ENCODE results near the gene SLC2A6.

- TF ChIP-seq EZH2phosphoT487 (IDR thresholded peaks at IDR 0.05; ENCODE audit: borderline replicate concordance, low read depth): no peak
- TF ChIP-seq POLR2AphosphoS5 (IDR thresholded peaks at IDR 0.05; ENCODE audit: low read depth, low read length): no peak
- TF ChIP-seq CTCF (IDR thresholded peaks at IDR 0.05): no peak
- TF ChIP-seq PBX3 (IDR thresholded peaks at IDR 0.05): no peak
- no peak for TF ChIP-seq USF2 (IDR thresholded peaks at IDR 0.05; ENCODE audit: borderline replicate concordance, low read depth, low read length)
- no peak for TF ChIP-seq RAD21 (IDR thresholded peaks at IDR 0.05; ENCODE audit: low read length)
- TF ChIP-seq MXI1 (IDR thresholded peaks at IDR 0.05; ENCODE audit: low read depth, low read length): no peak
- TF ChIP-seq, protein P1, sequence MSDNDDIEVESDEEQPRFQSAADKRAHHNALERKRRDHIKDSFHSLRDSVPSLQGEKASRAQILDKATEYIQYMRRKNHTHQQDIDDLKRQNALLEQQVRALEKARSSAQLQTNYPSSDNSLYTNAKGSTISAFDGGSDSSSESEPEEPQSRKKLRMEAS (IDR thresholded peaks at IDR 0.05; ENCODE audit: low read depth): no peak
These were observed 45.5 kb downstream of the SLC2A6 start for GRCh38 chr9:133433351-133433843.

All from SK-N-SH (cell line).